Lower leg skin (tissue), 3 donors: ENCODE results near the gene PDCD5.

Source experiments
- CTCF ChIP-seq, 3 donors: fragments of 450-650 bp; IDR thresholded peaks; one replicate each; pipeline ENCODE4 v1.5.1; 2016; ENCODE audit warnings: antibody characterized with exemption in 3 of 3, mild to moderate bottlenecking in 3 of 3, moderate library complexity in 2 of 3
- POLR2A ChIP-seq, 2 donors: fragments of 450-650 bp; IDR thresholded peaks; one replicate each; pipeline ENCODE4 v1.6.1; 2016 to 2017; ENCODE audit warnings: antibody characterized with exemption in 2 of 2, mild to moderate bottlenecking in 1 of 2, moderate library complexity in 1 of 2

- TF ChIP-seq CTCF (IDR thresholded peaks at IDR 0.05): no peak
- no peak for TF ChIP-seq POLR2A (IDR thresholded peaks at IDR 0.05)
Observed at GRCh38 chr19:32607479-32607878, 26.5 kb downstream of the PDCD5 start.
